Neuronal stem cell (in vitro differentiated cells): Measurements from ENCODE around the gene SLC9A7.

Experiments
- DNase-seq: peaks from one replicate; pipeline ENCODE4 v3.0.0-alpha.2; 2013; ENCODE audit warnings: low spot score
- H2AFZ ChIP-seq: one replicate; pipeline ENCODE4 v1.6.1; 2013; ENCODE audit warnings: mild to moderate bottlenecking, low read length, inconsistent platforms
- H2AK5ac ChIP-seq: 2 replicates; pipeline ENCODE4 v1.6.1; 2013; ENCODE audit warnings: low read depth, mild to moderate bottlenecking, inconsistent platforms, low read length, moderate library complexity, mixed read lengths
- H2BK120ac ChIP-seq: 2 replicates; pipeline ENCODE4 v1.6.1; 2013; ENCODE audit warnings: low read depth, mild to moderate bottlenecking, inconsistent platforms, low read length, moderate library complexity, mixed read lengths
- H2BK12ac ChIP-seq: one replicate; pipeline ENCODE4 v1.6.1; 2013; ENCODE audit warnings: low read length, inconsistent platforms
- H2BK15ac ChIP-seq: 2 replicates; pipeline ENCODE4 v1.6.1; 2013; ENCODE audit warnings: mild to moderate bottlenecking, low read length, inconsistent platforms, mixed read lengths
- H2BK5ac ChIP-seq: one replicate; pipeline ENCODE4 v1.6.1; 2013; ENCODE audit warnings: inconsistent platforms, mild to moderate bottlenecking, low read length, moderate library complexity
- H3K14ac ChIP-seq: one replicate; pipeline ENCODE4 v1.6.1; 2013; ENCODE audit warnings: low read length, inconsistent platforms
- H3K18ac ChIP-seq: 2 replicates; pipeline ENCODE4 v1.6.1; 2013; ENCODE audit warnings: low read length, inconsistent platforms
- H3K23ac ChIP-seq: 2 replicates; pipeline ENCODE4 v1.6.1; 2013; ENCODE audit warnings: low read depth, mild to moderate bottlenecking, mixed read lengths, low read length, inconsistent platforms; ENCODE audit not compliant: poor library complexity
- H3K27ac ChIP-seq: replicated peaks from 3 replicates; pipeline ENCODE4 v1.5.1; 2013; ENCODE audit warnings: low read length, inconsistent platforms
- H3K27me3 ChIP-seq, 3 experiments: 2 replicates each; pipeline ENCODE4 v1.6.1; 2013; ENCODE audit warnings: low read length in 3 of 3, mild to moderate bottlenecking in 2 of 3, inconsistent platforms in 1 of 3, low read depth in 1 of 3, mixed read lengths in 1 of 3, moderate library complexity in 1 of 3; ENCODE audit not compliant: control insufficient read depth in 3 of 3, insufficient read depth in 3 of 3
- H3K36me3 ChIP-seq, 2 donors: replicated peaks in 1 of 2; 2 replicates each; pipeline ENCODE4 v1.6.1; 2013; ENCODE audit warnings: low read length in 2 of 2; ENCODE audit not compliant: control insufficient read depth in 2 of 2, insufficient read depth in 2 of 2
- H3K4ac ChIP-seq: 2 replicates; pipeline ENCODE4 v1.6.1; 2013; ENCODE audit warnings: inconsistent platforms, mild to moderate bottlenecking, low read length, moderate library complexity
- H3K4me1 ChIP-seq, 2 donors: 1 replicate in 1 of 2; 2 replicates in 1 of 2; pipeline ENCODE4 v1.6.1; 2013; ENCODE audit warnings: low read length in 2 of 2, low read depth in 1 of 2; ENCODE audit not compliant: control insufficient read depth in 2 of 2, insufficient read depth in 1 of 2
- H3K4me2 ChIP-seq: one replicate; pipeline ENCODE4 v1.6.1; 2013; ENCODE audit warnings: mild to moderate bottlenecking, low read length, inconsistent platforms; ENCODE audit not compliant: insufficient read depth, poor library complexity, severe bottlenecking
- H3K4me3 ChIP-seq, 2 donors: 2 replicates each; pipeline ENCODE4 v1.5.1; 2013; ENCODE audit warnings: low read length in 2 of 2, mild to moderate bottlenecking in 2 of 2, inconsistent platforms in 1 of 2, moderate library complexity in 1 of 2
- H3K79me1 ChIP-seq: one replicate; pipeline ENCODE4 v1.6.1; 2013; ENCODE audit warnings: low read depth, mild to moderate bottlenecking, inconsistent platforms, low read length, moderate library complexity
- H3K9ac ChIP-seq: one replicate; pipeline ENCODE4 v1.6.1; 2013; ENCODE audit warnings: mild to moderate bottlenecking, low read depth, low read length, inconsistent platforms; ENCODE audit not compliant: poor library complexity
- H3K9me3 ChIP-seq, 2 donors: replicated peaks in 1 of 2; 2 replicates each; pipeline versions ENCODE3 to v1.6.1; 2013; ENCODE audit warnings: low read length in 2 of 2, mild to moderate bottlenecking in 2 of 2, inconsistent platforms in 1 of 2, low read depth in 1 of 2, mixed read lengths in 1 of 2, moderate library complexity in 1 of 2; ENCODE audit not compliant: control insufficient read depth in 2 of 2, insufficient read depth in 1 of 2
- H4K8ac ChIP-seq: one replicate; pipeline ENCODE4 v1.6.1; 2013; ENCODE audit warnings: low read depth, mild to moderate bottlenecking, inconsistent platforms, low read length, moderate library complexity
- H4K91ac ChIP-seq: one replicate; pipeline ENCODE4 v1.6.1; 2013; ENCODE audit warnings: low read length, low read depth, mild to moderate bottlenecking, inconsistent platforms; ENCODE audit not compliant: poor library complexity
- WGBS, 2 donors: extraction: QIAGEN DNeasy Blood & Tissue Kit; methylation state at CpG; one replicate each; pipeline ENCODE4 v1.1.7; 2013; ENCODE audit warnings: missing lambda C conversion rate in 2 of 2, mixed read lengths in 1 of 2; ENCODE audit not compliant: insufficient read length in 2 of 2, insufficient replicate concordance in 1 of 2; ENCODE audit errors: extremely low coverage in 2 of 2; 5-methylcytosine and 5-hydroxymethylcytosine counted together

Gene SLC9A7

GRCh38 chrX:46666831-46667230 lies 92.1 kb downstream of the SLC9A7 start:
- no peaks in the 10 kb centered on the region for H3K36me3 ChIP-seq
- H3K4me3 ChIP-seq = no peak overlapping the region
- no peak overlapping the region for H3K4ac ChIP-seq
- no peak overlapping the region for H3K4me2 ChIP-seq
- H2AFZ ChIP-seq = no peak overlapping the region
- no peak overlapping the region for H3K14ac ChIP-seq
- H4K91ac ChIP-seq = no peak overlapping the region
- no peak overlapping the region for H2AK5ac ChIP-seq
- no peak overlapping the region for H4K8ac ChIP-seq
- no peak overlapping the region for H2BK5ac ChIP-seq
- H3K27me3 ChIP-seq = no peaks in the 10 kb centered on the region
- no peak overlapping the region for H3K27ac ChIP-seq
- no peaks in the 10 kb centered on the region for H3K9me3 ChIP-seq
- H3K4me1 ChIP-seq = no peaks in the 10 kb centered on the region
- DNase-seq = no peak
- no peak overlapping the region for H2BK15ac ChIP-seq
- H3K79me1 ChIP-seq = no peaks in the 10 kb centered on the region
- no peak overlapping the region for H3K9ac ChIP-seq
- no peak overlapping the region for H3K23ac ChIP-seq
- H3K18ac ChIP-seq = no peak overlapping the region
- no peak overlapping the region for H2BK12ac ChIP-seq
- WGBS, 2 donors = no CpG with 5 or more reads among the region's 2 CpGs
- no peak overlapping the region for H2BK120ac ChIP-seq

- H3K9ac ChIP-seq = no peak overlapping the region
- no peaks in the 10 kb centered on the region for H3K9me3 ChIP-seq
- no peak overlapping the region for H3K4me3 ChIP-seq
- no peak overlapping the region for H4K91ac ChIP-seq
- H3K14ac ChIP-seq = no peak overlapping the region
- H2BK5ac ChIP-seq = no peak overlapping the region
- H4K8ac ChIP-seq = no peak overlapping the region
- H3K4ac ChIP-seq = no peak overlapping the region
- H3K27ac ChIP-seq = no peak overlapping the region
- H2BK120ac ChIP-seq = no peak overlapping the region
- no peak overlapping the region for H3K4me2 ChIP-seq
- no peaks in the 10 kb centered on the region for H3K27me3 ChIP-seq
- H2BK15ac ChIP-seq = no peak overlapping the region
- H2BK12ac ChIP-seq = no peak overlapping the region
- H3K23ac ChIP-seq = no peak overlapping the region
- no peaks in the 10 kb centered on the region for H3K4me1 ChIP-seq
- no peak overlapping the region for H2AK5ac ChIP-seq
- H3K18ac ChIP-seq = no peak overlapping the region
- H3K36me3 ChIP-seq = no peaks in the 10 kb centered on the region
- no CpG with 5 or more reads among the region's 3 CpGs for WGBS, 2 donors
- no peaks in the 10 kb centered on the region for H3K79me1 ChIP-seq
- DNase-seq = no peak
- no peak overlapping the region for H2AFZ ChIP-seq
Observed at GRCh38 chrX:46665232-46666152, 93.4 kb downstream of the SLC9A7 start.

- no peak for DNase-seq
Observed at GRCh38 chrX:46662188-46662958, 96.5 kb downstream of the SLC9A7 start.

GRCh38 chrX:46653482-46653881 lies 105.4 kb downstream of the SLC9A7 start:
- WGBS, 2 donors = no CpG with 5 or more reads among the region's 6 CpGs
- no peak overlapping the region for H3K4me2 ChIP-seq

More at GRCh38 chrX:46662188-46662958, 96.5 kb downstream of the SLC9A7 start:
- no peaks in the 10 kb centered on the region for H3K4me1 ChIP-seq
- no peak overlapping the region for H3K14ac ChIP-seq
- no peak overlapping the region for H3K9ac ChIP-seq
- H2BK12ac ChIP-seq = no peak overlapping the region
- no peak overlapping the region for H3K27ac ChIP-seq
- H3K23ac ChIP-seq = no peak overlapping the region
- no peak overlapping the region for H2AK5ac ChIP-seq
- no peak overlapping the region for H3K4me2 ChIP-seq
- no peak overlapping the region for H3K4ac ChIP-seq
- H2BK120ac ChIP-seq = no peak overlapping the region
- no peak overlapping the region for H3K4me3 ChIP-seq
- H2BK5ac ChIP-seq = no peak overlapping the region
- H2BK15ac ChIP-seq = no peak overlapping the region
- no peak overlapping the region for H4K91ac ChIP-seq
- H3K18ac ChIP-seq = no peak overlapping the region
- no CpG with 5 or more reads among the region's 10 CpGs for WGBS, 2 donors
- H4K8ac ChIP-seq = no peak overlapping the region
- no peak overlapping the region for H2AFZ ChIP-seq
- H3K36me3 ChIP-seq = no peaks in the 10 kb centered on the region
- no peaks in the 10 kb centered on the region for H3K27me3 ChIP-seq
- H3K79me1 ChIP-seq = no peaks in the 10 kb centered on the region
- H3K9me3 ChIP-seq = no peaks in the 10 kb centered on the region

More at GRCh38 chrX:46653482-46653881, 105.4 kb downstream of the SLC9A7 start:
- Histone ChIP-seq H2AFZ (no peak overlapping the region), H3K14ac (no peak overlapping the region), H3K4me1 (peaks cover 3 to 10% of the 10 kb centered on the region in 2 donors), H2BK15ac (no peak overlapping the region), H3K36me3 (no peaks in the 10 kb centered on the region), H3K9me3 (no peaks in the 10 kb centered on the region), H4K91ac (no peak overlapping the region), H4K8ac (no peak overlapping the region), H2BK5ac (no peak overlapping the region), H3K27ac (no peak overlapping the region), H3K4me3 (no peak overlapping the region), H3K18ac (no peak overlapping the region), H3K27me3 (no peaks in the 10 kb centered on the region), H2BK12ac (no peak overlapping the region), H3K9ac (no peak overlapping the region), H2BK120ac (no peak overlapping the region), H3K4ac (no peak overlapping the region), H3K23ac (no peak overlapping the region), H3K79me1 (no peaks in the 10 kb centered on the region), H2AK5ac (no peak overlapping the region)
- no peak for DNase-seq
